ENCODE measurements around the gene MRPL43.
"Not testable (repeated sequence)": the region's sequence is repeated elsewhere in the genome, so short reads cannot be mapped to it uniquely, and the experiment has no call there.

Gene MRPL43

DNA sequence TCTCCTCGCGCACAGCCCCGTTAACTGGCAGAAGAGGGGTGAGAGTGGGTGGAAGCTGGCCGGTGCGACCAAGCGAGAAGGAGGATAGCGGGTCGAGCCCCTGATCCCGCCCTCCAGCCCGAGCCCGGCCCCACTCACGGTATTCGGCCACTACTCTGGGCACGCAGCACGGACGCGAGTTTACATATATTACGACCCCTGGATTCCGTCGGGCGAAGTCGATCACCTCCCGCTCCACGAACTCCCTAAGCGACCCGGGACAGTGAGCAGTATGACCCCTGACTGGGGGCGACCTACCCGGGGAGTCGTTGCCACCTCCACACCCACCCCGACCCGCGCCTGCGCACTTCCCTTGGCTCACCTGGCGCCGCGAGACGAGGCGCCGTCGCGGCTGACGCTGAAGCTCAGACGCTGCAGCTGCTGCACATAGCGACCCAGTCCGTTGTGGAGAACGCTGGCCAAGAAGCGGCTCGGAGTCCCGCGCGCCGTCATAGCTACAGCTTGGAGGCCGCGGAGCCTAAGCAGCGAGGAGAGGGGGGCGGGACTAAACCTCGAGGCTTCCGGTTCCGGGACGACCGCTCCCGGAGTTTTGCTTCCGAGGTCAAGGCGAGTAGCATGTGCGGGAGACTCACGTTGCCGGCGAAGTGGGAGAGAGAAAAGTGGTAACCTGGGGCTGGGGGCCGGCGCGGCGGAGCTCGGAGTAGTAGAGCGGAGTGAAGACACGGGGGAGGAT is at the start of gene MRPL43, which contains the start of gene TWNK:
Gene MRPL43, minus strand, starts transcription at position 546 of the 733 bp plus-strand sequence. Its CDS starts 54 bp downstream, at position 492.
Gene TWNK, plus strand, starts transcription at position 592 of the 733 bp plus-strand sequence. CDS start 668 bp downstream, outside the sequence.
- DNase-seq, result peak; percentile 44

DNA sequence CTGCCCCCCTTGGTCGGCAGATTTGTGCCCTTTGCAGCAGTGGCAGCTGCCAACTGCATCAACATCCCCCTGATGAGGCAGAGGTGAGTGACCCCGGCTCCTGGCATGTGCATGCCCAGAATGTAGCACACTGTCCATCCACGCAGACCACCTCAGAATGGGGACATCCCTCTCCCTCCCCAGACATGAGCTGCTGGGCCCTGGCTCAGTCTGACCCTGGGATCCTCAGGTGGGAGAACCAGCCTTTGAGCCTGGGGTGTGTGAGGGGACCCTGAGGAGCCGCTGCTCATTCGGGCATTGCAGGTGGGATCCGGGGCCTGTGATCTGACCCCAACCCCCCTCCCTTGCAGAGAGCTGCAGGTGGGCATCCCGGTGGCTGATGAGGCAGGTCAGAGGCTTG is 49.4 kb upstream of the MRPL43 start:
- DNase-seq, result no peak

DNA sequence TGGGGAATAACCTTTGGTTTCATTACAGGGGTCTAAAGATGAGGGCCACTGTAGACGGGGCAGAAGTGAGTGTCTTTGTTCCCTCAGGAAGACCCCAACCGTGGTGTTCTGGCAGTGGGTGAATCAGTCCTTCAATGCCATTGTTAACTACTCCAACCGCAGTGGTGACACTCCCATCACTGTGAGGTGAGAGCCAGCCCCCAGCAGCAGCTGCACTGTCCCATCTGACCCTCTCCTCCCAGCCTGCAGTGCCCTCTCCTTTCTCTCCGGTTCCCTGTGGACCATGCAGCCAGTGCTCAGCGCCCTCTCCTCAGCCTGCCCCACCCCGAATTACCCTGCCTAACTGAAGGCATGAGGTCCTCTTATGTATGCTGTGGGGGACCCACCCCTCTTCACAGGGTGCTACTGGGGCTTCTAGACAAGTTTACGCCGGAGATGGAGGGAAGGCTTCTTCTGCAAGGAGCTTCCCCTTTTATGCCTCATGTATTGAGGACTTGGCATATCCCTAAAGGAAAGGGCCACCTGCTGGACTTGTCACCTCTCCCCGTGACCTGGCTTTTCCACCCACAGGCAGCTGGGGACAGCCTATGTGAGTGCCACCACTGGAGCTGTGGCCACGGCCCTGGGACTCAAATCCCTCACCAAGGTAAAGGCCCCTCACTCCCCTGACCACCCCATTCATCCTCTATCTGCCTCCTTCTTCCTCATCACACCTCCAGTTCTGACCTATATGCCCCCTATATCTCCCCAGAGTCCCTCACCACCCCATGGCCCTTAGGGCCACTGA is 48.8 kb upstream of the MRPL43 start:
- no peak for DNase-seq

DNA sequence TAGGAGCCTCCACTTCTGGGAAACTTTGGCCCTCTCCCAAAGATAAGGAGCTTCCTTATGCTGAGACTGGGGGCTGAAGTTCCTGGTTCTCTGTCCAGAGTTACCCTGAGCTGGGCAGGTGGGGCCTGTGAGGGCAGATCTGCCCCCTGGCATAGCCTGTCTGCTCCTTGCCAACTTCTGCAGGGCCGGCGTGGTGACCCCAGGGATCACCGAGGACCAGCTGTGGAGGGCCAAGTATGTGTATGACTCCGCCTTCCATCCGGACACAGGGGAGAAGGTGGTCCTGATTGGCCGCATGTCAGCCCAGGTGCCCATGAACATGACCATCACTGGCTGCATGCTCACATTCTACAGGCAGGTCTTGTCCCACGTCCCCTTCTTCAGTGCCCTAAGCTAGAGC is 48.0 kb upstream of the MRPL43 start:
- no peak for DNase-seq

DNA sequence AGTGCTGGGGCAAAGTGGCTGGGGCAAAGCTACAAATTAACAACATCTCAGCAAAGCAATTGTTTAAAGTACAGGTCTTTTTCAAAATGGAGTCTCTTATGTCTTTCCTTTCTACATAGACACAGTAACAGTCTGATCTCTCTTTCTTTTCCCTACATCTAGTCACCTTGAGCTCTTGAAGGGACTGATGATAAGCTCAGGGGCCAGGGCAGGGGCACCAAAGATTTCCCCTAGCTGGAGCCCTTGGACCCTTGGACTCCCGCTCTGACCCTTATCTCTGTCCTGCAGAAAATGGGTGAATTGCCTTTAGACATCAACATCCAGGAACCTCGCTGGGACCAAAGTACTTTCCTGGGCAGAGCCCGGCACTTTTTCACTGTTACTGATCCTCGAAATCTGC is 47.1 kb upstream of the MRPL43 start:
- DNase-seq, result not testable (repeated sequence)

DNA sequence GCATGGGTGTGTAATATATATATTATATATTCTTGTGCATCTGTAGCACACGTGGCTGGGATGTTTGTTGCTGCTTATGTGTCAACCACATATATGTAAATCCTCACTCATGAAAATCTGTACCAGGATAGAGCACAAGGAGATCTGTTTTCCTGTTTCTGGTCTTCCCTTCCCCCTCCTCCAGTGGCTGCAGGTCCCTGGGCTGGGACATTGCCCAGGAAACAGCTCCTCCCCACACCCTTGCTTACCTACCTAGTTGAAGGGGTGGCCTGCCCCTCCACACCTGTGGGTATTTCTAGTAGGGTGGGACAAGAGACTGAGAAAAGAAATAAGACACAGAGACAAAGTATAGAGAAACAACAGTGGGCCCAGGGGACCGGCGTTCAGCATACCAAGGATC is 46.0 kb upstream of the MRPL43 start:
- DNase-seq, result no peak

DNA sequence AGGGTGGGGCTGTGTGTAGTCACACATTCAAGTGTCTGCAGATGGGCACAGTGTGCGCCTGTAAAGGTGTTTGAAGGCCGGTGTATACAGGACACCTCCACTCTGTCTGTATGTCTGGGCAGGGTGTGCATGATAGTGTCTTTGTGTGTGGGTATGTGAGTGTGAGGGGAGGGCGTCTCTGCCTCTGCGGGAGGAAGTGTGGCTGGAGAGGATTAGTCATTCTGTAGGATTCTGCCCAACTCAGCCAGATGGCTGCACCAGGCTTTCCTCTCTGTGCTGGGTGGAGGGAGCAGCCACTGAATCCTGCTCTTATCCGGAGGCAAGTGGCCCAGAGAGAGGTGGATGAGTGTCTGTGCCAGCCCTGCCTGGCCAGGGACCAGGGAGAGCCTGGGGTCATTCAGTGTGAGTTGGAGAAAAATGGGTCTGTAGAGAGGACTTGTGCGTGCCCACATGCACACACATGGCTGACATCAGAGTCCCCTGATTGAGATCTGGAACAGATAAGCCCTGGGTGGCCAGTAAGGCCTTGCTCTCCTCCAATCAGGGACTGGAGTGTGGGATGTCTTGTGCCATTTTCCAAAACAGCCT is 45.4 kb upstream of the MRPL43 start:
- no peak for DNase-seq

DNA sequence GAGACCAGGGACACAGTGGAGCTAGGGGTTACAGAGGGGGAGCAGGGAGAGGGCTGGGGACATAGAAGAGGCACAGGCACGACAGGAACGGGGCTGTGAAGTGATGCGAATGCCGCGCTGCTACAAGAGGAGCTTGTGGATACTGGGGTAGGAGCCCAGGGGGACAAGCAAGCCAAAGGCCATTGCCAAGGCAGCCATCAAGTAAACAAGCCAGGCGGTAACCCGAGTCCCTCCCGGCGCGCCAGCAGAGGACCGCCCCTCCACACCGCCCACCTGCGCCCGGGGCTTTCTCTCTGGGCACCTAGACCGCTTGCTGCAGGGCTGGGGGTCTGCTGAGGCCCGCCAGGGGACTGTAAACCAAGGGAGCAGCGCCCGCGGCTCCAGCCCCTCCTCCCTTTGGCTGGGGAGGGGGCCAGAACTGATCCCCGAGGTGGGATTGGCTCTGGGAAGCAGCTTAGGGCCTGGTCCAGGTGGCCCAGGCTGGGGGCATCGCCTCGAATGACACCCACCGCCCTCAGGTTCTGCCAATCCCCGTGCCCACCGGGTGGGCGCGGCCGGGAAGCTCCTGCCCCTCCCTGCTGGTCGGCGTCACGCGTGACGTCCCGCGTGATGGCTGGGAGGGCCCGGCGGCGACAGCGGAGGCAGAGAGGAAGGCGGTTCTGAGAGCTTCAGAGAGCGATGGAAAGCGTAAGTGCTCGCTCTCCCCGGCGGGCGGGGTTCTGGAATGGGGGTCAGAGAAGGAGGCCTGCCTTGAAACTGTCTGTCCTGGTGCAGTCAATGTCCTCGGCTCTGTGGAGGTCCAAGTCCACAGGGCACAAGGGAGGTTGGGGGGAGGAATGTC is 44.7 kb upstream of the MRPL43 start:
- DNase-seq, result no peak

DNA sequence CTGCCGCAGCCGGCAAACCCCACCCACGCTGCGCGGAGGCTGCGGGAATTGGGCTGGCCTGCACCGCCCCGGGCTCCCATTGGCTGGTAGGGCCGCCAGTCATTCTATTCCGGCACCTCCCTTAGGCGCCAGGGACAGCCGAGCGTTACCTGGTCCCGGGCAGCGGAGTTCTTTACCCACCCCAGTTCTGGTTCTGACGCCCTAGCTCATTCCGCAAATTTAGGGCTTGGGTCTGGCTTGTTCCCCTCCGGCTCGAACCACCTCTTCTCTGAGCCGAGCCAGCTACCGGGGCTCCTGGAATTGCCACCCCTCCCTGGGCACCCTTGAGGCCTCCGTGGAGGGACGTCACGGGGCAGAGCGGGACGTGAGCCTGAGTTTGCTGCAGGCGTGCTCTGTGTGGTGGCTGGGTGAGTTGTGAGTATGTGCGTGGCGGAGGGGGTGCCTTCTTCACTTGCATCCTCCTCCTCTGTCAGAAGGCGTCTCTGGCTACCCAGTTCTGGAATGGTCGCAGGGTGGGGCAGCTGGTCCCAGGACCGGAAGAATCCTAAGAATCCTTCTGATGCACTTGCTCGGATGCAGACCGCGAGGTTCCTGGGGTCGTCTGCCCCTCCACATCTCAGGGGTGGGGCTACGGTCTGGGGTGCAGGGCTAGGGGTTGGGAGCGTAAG is 44.0 kb upstream of the MRPL43 start, which contains the start of the genes PDZD7 and SFXN3:
Gene PDZD7, minus strand, starts transcription at position 2 of the 668 bp plus-strand sequence. CDS start 910 bp downstream, outside the sequence.
Gene SFXN3, plus strand, starts transcription at position 107 of the 668 bp plus-strand sequence. CDS start 3,461 bp downstream, outside the sequence.
- DNase-seq, result peak; percentile 71

DNA sequence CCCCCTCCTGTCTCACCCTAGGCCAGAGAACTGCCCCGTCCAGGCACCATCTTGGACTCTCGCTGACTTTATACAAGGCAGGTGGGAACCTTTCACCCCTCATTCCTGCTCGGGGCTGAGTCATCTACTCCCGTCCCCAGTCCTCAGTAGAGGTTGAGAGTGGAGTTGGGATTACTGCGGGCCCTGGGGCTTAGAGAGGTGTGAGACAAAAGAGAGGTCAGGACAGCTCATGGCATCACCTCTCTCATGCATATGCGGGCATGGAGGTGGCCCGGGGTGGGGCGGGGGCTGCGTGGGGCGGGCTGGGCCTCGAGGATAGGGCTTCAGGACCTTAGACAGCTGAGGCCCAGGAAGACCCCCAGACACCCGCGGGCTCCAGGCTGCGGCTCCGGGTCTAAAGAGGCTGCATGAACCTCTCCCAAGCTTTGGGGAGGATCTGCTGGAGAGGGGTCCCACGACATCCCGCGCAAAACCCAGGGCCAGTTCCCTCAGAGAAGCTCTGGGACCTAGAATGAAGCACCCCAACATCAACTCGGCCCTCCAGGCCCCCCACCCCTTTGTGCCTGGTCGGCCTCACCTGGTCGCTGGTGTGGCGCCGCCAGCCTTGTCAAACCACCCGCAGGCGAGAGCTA is 43.3 kb upstream of the MRPL43 start:
- no peak for DNase-seq

DNA sequence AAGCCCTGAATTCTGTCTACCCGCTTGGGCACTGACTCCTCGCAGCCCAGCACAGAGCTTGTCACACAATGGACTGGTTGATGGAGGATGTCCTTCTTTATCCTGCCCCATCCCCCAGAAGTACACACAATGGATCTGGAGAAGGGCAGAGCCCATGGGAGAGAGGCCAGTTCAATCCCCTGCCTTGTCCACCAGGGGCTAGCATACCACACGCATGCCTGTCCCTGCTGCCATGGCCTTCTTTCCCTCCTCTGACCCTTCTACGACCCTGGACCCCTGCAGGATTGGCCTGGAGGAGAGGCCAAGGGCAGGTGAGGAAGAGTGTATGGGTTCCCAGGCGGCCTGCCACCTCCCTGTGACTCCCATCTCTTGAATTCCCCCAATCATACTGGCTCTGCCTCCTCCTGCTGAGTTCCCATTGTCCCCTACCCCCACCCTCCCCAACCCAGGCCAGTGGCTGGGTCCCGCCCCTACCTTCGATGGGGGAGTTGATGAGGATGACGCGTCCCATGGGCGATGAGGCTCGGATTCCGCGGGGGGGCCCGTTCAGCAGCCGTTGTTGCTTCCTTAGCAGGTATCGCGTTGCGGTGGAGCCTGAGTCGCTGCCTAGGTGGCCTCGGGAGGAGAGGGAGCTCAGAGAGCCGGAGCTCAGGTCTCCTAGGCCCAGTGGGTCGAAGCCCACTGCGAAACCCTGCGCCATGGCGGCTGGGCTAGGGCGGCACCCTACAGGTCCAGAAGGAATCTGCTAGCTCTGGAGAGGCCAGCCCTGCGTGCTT is 42.4 kb upstream of the MRPL43 start:
- DNase-seq, result no peak

DNA sequence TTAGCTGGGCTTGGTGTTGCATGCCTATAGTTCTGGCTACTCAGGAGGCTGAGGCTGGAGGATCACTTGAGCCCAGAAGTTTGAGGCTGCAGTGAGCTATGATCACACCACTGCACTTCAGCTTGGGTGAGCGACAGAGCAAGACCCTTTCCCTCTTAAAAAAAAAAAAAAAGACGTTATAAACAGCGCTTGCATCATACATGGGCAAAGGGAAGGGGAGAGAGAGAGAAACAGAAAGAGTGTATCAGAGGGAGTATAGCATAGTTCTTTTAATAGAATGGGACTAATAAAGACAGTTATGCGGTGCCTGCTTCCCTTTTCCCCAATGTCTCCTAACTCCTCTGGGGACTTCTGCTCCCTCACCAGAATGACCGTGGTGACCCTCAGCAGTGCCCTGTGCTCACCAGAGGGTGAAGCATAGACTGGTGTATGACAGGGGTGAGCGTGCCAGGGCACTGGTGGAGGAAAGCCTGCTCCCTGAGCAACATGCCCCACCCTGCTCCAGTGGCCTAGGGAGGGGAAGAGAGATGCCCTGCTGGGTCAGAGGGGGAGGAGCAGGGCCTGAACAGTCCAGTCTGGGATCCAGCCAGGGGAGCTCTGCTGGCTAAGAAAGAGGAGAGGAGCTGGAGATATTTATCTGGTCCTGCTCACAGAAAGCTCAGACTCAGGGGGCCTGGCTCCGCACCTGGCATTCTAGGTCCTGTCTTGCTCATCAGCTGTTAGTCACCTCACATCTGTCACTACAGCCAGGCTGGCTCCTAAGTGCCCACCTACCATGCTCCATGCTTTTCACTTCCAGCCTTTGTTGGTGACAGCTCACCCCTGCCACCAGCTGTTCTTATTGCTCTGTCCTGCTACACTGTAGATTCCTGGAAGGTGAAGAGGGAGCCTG is 41.4 kb upstream of the MRPL43 start:
- DNase-seq, result no peak

DNA sequence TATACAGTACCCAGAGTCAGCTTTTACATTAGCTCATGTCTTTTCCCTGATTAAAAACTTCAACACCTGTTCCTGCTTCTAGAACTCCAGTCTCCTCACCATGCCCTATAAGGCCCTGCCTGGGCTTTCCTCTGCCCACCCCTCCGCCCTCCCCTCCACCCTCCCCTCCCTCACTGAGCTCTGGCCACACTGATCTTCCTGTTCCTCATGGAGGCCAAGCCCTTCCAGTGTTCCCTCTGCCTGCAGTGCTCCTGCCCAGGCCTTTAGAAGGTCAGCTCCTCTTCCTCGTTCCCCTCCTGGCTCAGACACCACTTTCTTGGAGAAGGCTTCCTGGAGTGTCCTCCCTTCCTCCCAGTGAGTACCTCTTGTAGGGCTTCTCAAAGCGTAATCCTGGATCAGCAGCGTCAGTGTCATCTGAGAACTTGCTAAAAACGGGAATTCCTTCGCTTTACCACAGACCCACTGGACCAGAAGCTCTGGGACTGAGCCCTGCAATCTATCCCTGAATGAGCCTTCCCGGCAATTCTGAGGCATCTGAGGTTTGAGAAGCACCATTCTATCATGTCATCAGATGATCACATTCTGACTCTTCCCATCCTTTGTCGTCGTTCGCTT is 39.9 kb upstream of the MRPL43 start:
- DNase-seq, result no peak

DNA sequence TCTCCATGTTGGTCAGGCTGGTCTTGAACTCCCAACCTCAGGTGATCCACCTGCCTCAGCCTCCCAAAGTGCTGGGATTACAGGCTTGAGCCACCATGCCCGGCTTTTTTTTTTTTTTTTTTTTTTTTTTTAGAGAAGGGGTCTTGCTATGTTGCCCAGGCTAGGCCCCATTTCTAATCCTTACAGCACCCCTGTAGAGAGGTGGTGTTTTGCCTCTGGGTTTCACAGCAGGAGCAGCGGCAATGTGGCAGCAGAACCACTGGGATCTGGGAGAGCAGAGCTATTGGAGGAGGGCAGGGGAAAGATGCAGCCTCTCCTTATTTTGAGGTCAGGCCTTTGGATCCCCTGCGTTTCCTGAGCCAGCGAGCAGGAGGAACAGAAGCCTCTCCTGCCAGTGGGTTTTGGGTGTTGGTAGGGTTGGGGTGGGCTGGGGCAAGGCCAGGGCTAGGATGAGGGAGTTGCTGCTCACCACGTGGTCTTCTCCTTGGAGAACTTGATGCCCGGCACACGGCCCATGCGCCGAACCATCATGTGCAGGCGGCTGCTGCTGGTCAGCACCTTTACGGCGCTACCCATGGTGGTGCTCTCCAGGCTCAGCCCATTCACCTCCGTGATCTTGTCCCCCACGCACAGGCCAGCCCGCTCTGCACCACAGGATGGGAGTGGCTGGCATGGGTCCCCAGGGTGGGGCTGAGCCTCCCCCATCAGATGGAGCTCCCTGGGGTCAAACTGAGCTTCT is 35.8 kb upstream of the MRPL43 start:
- DNase-seq, result no peak

DNA sequence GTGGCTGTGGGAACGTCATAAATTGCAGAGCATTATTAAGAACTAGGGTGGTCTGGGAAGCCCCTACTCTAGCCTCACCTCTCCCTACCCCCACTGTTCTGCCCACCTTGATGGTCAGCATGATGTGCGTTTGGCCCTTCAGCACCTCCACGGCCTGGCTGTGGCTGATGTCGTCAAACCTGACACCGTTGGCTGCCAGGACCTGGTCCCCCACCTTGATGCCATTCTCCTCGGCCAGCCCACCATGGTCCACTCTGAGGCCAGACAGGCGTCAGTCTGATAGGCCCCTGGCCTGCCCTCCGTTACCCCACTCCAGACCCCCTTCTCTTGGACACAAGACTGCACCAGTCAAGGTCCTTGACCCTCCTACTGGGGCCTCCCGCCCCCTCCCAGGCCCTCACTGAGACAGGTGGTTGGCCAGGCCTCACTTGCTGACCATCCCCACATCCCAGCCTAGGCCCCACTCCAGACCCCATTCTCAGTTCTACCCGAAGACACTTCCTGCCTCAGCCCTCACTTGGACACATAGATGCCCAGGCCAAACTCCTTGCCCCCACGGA is 34.5 kb upstream of the MRPL43 start:
- no peak for DNase-seq

DNA sequence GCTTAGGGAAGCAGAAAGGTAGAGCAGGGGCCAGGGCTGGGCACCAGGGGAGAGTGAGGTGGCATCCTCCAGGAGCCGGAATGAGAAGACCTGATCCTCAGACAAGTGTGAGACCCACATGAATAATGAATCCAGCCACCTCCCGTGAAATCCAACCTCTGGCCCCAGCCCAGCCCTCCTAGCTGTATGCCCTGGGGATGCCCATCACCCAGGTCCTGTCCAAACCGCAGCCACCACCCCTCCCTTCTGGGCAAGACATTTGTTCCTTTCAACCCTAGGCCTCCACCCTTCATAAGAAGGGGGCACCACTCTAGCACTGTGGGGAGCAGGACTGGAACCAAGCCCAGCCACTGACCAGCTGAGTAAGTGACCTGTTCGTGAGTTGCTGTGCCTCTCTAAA is 33.9 kb upstream of the MRPL43 start:
- DNase-seq, result no peak

DNA sequence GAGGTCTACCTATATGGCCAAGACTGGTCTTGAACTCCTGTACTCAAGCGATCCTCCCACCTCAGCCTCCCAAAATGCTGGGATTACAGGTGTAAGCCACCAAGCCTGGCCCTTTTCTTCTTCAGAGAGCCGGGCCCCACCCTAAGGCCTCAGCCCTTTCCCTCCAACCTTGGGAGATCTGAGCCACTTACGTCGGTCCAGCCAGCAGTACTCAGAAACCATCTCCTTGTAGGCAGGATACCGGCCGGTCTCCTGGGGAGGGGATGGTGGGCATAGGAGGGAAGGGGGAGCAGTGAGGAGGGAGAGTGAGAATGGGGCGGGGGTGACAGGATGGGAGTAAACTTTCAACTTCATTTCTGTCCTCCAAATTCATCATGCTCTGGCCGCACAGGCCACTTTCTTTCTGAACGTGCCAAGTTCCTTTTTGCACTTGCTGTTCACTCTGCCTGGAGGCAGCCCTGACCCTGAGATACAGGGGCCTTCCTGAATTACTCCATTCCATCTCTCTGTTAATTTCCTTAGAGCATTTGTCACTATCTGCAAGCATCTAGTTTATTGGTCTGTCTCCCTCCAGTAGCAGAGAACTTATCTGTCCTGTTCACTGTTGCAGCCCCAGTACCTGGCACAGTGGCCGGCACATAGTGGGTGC is 33.3 kb upstream of the MRPL43 start:
- DNase-seq, result no peak

DNA sequence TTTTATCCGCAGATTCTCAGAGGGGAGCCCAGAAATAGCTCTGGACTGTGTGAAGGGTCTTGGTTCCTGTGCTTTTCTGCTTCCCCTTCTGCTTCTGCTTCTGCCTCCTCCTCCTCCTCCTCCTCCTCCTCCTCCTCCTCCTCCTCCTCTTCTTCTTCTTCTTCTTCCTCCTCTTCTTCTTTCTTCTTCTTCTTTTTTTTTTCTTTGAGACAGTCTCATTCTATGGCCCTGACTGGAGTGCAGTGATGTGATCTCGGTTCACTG is 32.1 kb upstream of the MRPL43 start:
- DNase-seq, result no peak

Data from DMS153 (cell line).